ENCODE measurements around the gene MEGF11.

DNA sequence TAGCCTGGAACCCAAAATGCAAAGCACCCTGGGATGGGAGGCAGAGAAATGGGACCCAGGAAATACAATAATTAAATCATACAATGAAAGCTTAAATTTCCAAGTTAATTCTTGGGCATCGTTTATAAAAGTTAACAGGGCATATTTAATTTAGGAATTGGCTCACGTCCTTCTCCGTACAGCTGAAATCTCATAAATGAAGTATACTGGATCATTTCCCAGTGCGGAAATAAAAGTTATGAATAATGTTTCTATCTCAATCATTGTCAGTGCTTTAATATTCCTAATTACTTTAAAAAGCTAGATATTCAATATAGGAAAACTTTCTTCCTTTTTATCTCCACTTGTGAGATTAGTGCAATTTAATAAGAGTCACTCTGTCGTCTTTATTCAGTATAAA is 164.0 kb downstream of the MEGF11 start:
- TF ChIP-seq, protein P1, sequence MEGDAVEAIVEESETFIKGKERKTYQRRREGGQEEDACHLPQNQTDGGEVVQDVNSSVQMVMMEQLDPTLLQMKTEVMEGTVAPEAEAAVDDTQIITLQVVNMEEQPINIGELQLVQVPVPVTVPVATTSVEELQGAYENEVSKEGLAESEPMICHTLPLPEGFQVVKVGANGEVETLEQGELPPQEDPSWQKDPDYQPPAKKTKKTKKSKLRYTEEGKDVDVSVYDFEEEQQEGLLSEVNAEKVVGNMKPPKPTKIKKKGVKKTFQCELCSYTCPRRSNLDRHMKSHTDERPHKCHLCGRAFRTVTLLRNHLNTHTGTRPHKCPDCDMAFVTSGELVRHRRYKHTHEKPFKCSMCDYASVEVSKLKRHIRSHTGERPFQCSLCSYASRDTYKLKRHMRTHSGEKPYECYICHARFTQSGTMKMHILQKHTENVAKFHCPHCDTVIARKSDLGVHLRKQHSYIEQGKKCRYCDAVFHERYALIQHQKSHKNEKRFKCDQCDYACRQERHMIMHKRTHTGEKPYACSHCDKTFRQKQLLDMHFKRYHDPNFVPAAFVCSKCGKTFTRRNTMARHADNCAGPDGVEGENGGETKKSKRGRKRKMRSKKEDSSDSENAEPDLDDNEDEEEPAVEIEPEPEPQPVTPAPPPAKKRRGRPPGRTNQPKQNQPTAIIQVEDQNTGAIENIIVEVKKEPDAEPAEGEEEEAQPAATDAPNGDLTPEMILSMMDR (IDR thresholded peaks at IDR 0.05): no peak
- TF ChIP-seq POLR2A (IDR thresholded peaks at IDR 0.05): no peak
